Measurements from ENCODE around the gene OBSL1. TPM values are rescaled to one million over a fixed set of nuclear protein-coding genes. Genes with fewer than 3 reads are reported as not detected.

The OBSL1 gene
- total and polyA plus RNA-seq, 3 donors from 2014 or later = 312 to 507 (median 462) TPM

GRCh38 chr2:219612577-219613286 lies 41.4 kb upstream of the OBSL1 start:
- Histone ChIP-seq H3K27ac (peak overlapping the region; percentile 84 to 90), H3K4me1 (peaks cover 53% of the 10 kb centered on the region), H3K4me3 (no peak overlapping the region), H3K9me3 (no peaks in the 10 kb centered on the region), H3K36me3 (ENCODE audit: low read depth, missing control alignments) (no peaks in the 10 kb centered on the region), H3K27me3 (no peaks in the 10 kb centered on the region)
- 87 to 92% methylated on average over 11 to 15 of the region's 15 CpGs for WGBS, 2 donors
- intact Hi-C loops (cut with DNase I; ENCODE audit: low total_unique reads) = no loop called here
- DNase-seq = no peak
- TF ChIP-seq POLR2A (IDR thresholded peaks at IDR 0.05) = no peak
- TF ChIP-seq CTCF (IDR thresholded peaks at IDR 0.05) = no peak

DNA sequence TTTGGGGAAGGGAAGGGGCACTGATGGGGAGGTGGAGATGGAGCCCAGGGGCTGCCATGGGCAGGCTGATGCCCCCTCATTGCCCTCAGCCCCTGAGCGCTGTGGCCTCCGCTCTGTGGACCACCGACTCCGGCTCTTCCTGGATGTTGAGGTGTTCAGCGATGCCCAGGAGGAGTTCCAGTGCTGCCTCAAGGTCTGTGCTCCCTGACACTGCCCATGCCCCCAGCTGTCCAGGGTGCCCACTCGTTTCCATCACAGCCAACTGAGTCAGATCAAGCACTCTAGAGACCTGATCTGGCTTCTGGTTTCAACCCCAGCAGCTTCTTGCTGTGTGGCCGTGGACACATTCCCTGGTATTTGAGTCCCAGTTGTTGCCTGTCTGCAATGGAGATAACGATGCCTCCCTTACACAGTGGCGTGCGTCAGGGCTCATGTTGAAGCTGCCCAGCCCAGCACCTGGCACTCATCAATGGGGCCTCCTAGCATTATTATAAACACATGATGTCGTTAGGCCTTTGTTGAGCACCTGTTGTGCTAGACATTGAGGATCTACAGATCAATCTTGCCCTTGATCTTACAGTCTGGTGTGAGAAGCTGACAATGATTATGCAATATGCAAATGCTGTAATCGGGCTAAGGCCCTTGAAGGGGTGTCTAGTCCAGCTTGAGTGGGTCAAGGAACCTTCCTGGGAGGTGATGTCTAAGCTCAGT lies 40.7 kb upstream of the OBSL1 start:
- H3K36me3 ChIP-seq (ENCODE audit: low read depth, missing control alignments) = no peaks in the 10 kb centered on the region
- peak overlapping the region; percentile 84 to 90 for H3K27ac ChIP-seq
- intact Hi-C loops (cut with DNase I; ENCODE audit: low total_unique reads) = no loop called here
- no peak for DNase-seq
- no peak for TF ChIP-seq POLR2A (IDR thresholded peaks at IDR 0.05)
- no peak for TF ChIP-seq CTCF (IDR thresholded peaks at IDR 0.05)
- peaks cover 55% of the 10 kb centered on the region for H3K4me1 ChIP-seq
- no peak overlapping the region for H3K4me3 ChIP-seq
- no peaks in the 10 kb centered on the region for H3K27me3 ChIP-seq
- WGBS, 2 donors = 72 to 80% methylated on average over 11 to 12 of the region's 12 CpGs
- no peaks in the 10 kb centered on the region for H3K9me3 ChIP-seq

DNA sequence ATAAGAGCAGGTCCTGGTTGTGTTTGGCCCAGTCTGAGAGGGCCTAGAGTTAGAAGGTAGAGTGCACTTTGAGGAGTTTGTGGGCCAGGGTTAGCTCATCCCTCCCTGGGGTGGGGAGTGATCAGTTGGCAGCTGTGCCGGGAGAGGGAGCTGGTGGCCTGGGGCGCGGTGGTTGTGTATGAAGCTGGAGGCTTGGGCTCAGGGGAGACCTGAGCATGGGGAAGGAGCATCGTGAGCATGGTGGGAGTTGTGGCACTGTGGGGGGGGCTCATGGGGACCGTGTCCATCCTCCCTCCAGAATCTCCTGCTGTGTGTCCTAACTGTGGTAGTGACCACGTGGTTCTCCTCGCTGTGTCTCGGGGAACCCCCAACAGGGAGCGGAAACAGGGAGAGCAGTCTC lies 40.0 kb upstream of the OBSL1 start:
- intact Hi-C loops (cut with DNase I; ENCODE audit: low total_unique reads) = no loop called here
- H3K27ac ChIP-seq = peak overlapping the region; percentile 84 to 90
- H3K4me3 ChIP-seq = no peak overlapping the region
- H3K36me3 ChIP-seq (ENCODE audit: low read depth, missing control alignments) = no peaks in the 10 kb centered on the region
- DNase-seq = no peak
- 83 to 88% methylated on average over 7 to 9 of the region's 9 CpGs for WGBS, 2 donors
- H3K4me1 ChIP-seq = peaks cover 60% of the 10 kb centered on the region
- no peaks in the 10 kb centered on the region for H3K27me3 ChIP-seq
- no peaks in the 10 kb centered on the region for H3K9me3 ChIP-seq
- TF ChIP-seq POLR2A (IDR thresholded peaks at IDR 0.05) (no peak), CTCF (IDR thresholded peaks at IDR 0.05) (no peak)

- Histone ChIP-seq H3K36me3 (ENCODE audit: low read depth, missing control alignments) (no peaks in the 10 kb centered on the region), H3K27me3 (no peaks in the 10 kb centered on the region), H3K9me3 (no peaks in the 10 kb centered on the region), H3K4me3 (no peak overlapping the region), H3K4me1 (peaks cover 76% of the 10 kb centered on the region), H3K27ac (peak overlapping the region; percentile 84 to 90)
- TF ChIP-seq CTCF (IDR thresholded peaks at IDR 0.05) (no peak), POLR2A (IDR thresholded peaks at IDR 0.05) (no peak)
- WGBS, 2 donors = 38 to 47% methylated on average over 8 to 13 of the region's 13 CpGs
- DNase-seq = no peak
- intact Hi-C loops (cut with DNase I; ENCODE audit: low total_unique reads) = no loop called here
Measured at GRCh38 chr2:219609149-219609750, 37.9 kb upstream of the OBSL1 start.

Data from testis (tissue), 3 donors.